ENCODE measurements around the gene RRP1. TPM values are rescaled to one million over a fixed set of nuclear protein-coding genes. Genes with fewer than 3 reads are reported as not detected.
"Not testable (repeated sequence)": the region's sequence is repeated elsewhere in the genome, so short reads cannot be mapped to it uniquely, and the experiment has no call there.

Gene RRP1
- total RNA-seq, 2 donors from 2014 or later = 13.0 to 18.5 TPM

DNA sequence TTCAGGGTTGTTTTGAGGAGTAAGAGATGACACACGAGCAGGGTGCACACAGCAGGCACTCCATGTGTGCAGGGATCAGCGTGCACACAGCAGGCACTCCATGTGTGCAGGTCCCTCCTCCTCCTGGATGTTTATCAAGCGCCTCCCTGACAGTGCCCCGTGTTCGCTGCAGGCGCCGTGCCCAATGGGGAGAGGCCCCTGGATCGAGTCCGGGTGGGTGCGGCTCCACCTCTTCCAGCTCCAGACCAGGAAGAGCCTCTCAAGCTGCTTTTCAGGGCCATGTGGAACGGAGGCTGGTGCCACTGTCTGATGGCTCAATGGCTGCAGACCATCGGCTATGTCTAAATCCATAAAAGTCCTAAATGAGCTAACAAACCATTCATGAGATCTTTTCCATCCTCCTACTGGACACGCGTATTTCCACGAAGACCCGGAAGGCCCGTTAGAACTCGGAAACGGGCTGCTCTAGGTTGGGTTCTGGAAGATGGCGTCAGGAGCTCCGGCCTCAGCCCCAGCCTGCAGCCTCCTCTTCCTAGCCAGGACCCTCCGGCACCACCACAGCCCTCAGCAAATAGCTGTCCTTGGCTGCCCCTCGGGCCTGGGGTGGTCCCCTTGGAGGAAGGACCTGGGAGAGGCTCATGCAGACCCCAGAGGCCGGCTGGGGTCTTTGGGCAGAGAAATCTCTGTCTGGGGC is 36.0 kb downstream of the RRP1 start:
- DNase-seq = no peak
- intact Hi-C loops (cut with DNase I, micrococcal nuclease) = no loop called here
- ATAC-seq = peak; percentile 85

DNA sequence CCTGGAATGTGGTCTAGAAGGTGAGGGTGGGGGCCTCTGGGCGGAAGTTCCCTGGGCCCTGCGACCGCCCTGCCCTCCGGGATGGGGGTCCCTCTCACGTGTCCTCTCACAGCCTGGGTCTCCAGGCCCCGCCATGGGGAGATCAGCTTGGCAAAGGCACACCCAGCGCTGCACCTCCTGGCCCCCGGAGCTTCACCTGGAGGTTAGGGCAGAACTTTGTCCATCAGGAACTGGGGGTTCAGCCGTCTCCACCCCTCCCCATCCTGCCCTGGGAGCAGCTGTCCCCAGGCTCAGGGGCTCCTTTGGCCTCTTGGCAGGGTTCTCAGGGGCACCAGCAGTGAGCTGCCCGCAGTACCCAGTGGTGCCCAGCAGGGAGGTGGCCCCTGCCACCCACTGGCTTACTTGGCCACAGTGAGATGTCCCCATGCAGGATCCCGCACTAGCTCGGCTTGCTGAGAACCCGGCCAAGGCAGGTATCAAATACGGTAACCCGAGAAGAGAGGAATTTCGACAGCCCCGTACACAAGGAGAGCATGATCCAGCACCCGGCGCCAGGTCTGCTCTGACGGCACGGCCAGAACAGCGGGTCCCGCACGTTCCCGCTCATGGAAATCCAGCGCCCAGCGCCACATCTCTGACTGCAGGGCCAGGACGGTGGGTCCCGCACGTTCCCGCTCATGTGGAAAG is 36.7 kb downstream of the RRP1 start:
- DNase-seq (no peak), ATAC-seq (peak; percentile 35)
- intact Hi-C loops (cut with DNase I, micrococcal nuclease) = no loop called here

DNA sequence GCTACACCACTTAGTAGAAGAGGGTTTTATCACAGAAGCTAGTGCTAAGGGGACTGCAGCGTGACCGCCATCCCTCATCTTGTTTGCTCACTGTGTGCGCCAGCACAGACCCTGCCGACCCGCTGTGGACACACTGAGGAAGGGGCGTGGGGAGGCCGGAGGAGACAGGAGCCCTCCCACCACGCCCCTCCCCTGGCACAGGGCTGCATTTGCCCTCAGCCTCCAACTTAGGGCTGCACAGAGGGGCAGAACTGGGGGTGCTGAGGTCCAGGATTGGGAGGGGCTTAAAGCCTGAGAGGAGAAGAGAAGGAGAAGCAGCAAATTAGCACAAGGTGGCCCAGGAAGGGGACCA is 37.2 kb downstream of the RRP1 start:
- no peak for DNase-seq
- intact Hi-C loops (cut with DNase I, micrococcal nuclease) = no loop called here
- no peak for ATAC-seq

DNA sequence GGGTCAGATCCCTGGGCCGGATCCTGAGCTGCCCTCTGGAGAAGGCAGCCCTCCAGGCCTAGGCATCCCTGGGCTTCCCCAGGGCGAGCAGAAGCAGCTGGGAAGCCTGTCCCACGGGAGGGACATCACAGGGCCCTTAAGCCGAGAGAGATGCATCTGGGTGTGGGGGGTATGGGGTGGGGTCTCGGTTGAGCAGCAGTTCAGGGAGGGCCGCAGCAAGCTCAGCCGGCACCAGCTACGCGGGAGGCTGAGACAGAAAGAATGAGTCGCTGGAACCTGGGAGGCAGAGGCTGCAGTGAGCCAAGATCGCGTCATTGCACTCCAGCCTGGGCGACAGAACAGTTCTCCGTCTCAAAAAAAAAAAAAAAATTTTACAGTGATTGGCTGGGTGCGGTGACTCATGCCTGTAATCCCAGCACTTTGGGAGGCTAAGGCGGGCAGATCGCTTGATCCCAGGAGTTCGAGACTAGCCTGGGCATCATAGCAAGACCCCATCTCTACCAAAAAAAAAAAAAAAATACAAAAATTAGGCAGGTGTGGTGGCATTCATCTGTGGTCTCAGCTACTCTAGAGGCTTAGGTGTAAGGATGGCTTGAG is 37.7 kb downstream of the RRP1 start:
- intact Hi-C loops (cut with DNase I, micrococcal nuclease) = no loop called here
- no peak for DNase-seq
- peak; percentile 12 for ATAC-seq

DNA sequence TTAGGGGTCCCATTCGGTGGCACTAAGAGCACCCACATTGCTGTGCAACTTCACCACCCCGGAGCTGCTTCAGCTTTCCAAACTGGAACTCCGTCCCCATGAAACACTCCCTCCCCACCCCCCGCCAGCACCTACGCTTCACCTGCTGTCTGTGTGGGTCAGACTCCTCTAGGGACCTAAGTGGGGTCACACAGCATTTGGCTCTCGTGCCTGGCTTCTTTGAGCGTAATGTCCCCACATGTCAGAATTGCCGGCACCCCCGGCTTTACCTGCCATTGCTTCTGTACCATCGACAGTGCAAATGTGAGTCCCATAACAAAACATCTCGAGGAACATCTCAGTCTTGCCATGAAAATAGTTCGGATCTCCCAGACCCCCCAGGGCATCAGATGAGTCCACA is 39.8 kb downstream of the RRP1 start:
- no peak for DNase-seq
- ATAC-seq = no peak
- intact Hi-C loops (cut with DNase I, micrococcal nuclease) = no loop called here

DNA sequence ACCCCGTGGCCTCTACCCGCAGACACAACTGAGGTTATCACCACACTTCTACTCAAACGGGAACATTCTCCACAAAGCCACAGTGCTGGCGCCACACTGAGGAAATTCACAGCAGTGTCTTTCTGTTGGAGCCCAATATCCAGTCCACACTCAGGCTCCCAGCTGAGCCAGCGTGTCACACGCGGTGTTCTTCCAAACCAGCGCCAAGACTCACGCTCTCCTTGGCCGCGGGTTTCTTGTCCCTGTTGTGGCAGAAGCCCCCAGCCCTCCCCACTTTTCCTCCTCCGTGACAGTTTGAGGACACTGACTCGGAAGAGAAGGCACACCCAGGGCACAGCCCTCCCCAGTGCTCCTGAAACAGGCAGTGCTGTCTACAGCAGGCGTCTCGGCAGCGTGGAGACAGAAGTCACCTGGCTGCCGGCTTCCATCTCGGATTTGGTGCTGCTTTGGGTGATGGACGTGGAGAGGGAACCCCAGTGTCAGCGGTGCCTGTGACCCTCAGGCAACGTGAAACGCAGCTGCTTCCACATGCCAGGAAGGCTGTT is 40.3 kb downstream of the RRP1 start:
- intact Hi-C loops (cut with DNase I, micrococcal nuclease) = no loop called here
- DNase-seq (no peak), ATAC-seq (peak; percentile 47)

DNA sequence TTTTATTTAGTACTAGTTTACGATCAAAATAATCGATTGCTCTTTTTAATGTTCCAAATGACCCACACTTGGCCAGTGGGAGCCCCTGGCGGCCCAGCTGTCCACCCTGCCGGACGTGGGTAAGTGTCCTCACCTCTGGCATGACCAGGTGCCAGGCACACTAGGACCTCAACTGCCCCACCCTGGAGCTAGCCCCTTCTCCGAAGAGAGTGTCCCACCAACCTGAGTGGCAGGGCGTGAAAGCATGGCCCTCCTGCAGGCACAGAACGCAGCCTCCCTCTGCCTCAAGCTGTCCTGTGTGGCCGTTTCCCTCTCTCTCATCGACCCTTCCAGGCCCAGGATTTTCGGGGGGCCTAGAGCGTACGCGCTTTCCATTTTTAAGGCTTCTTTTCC is 42.8 kb downstream of the RRP1 start:
- intact Hi-C loops (cut with DNase I, micrococcal nuclease) = no loop called here
- ATAC-seq = no peak

DNA sequence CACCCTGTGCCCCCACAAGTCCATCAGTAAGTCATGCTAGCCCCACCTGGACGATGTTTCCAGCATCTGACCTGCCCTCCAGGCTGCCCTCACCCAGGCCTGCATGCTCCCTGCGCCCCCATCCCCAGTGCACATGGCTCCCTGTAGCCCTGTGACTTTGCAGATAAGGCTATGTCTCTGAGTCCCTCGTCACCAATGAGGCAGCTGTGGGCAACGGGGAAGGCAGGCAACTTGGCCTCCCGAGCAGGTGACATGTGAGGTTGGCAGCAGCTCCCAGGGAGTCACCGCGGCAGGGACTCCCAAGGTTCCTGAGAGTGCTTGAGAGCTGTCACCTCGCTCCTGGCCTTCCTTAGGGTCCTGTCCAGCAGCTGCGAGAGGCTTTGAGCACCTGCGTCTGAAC is 43.3 kb downstream of the RRP1 start:
- ATAC-seq = no peak
- intact Hi-C loops (cut with DNase I, micrococcal nuclease) = no loop called here
- DNase-seq = no peak

More for the DNA sequence above, 42.8 kb downstream of the RRP1 start:
- no peak for DNase-seq

DNA sequence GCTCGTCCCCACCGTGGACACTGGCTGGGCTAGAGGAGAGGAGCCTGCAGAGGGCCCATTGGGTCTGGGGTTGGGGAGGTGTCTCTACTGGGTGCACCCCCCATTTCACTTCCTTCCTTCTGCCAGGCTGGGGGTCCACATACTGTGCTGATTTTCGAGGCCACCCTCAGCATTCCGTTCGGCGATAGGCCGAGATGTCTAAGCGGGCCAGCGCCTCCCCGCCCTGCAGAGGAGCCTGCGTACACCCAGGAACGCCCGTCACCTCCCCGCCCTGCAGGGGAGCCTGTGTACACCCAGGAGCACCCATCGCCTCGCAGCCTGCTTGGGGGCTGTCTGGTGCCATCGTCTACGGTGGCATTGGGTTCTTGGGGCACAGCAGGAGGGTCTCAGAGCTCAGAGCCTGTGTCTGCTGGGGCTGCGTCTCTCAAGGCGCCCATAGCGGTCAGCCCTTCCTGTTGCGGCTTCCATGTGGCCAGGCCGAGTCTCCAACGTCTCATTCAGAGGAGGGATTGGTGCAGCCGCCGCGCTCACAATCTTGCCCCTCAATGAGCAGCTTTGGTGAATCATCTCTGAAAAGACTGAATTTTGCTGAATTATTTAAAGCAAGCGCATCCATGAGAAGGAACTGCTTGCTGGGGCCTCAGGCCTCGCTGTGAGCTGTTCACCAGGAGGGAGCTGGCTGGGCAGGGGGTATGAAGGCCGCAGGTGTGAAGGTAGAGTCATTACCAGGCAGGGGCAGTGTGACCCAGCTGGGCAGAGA is 44.9 kb downstream of the RRP1 start:
- intact Hi-C loops (cut with DNase I, micrococcal nuclease) = no loop called here
- DNase-seq = no peak
- ATAC-seq = no peak

DNA sequence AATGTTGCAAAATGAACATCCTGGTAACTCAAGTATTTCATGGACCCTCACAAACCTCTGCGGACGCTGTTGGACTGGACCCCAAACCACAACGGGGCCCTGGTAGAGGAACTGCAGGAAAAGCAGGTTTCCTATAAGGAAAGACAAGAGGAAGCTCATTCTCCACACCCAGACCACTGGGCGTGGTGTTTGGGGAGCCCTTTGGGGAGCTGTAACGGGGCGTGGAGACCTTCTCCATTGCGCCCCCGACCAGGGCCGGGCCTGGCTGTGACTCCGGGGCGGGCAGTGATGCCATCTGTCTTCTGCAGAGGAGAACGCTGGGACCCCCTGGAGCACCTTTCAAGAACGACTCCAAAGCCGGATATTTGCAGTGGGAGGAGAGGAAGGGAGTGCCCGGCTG is 45.7 kb downstream of the RRP1 start:
- no peak for DNase-seq

DNA sequence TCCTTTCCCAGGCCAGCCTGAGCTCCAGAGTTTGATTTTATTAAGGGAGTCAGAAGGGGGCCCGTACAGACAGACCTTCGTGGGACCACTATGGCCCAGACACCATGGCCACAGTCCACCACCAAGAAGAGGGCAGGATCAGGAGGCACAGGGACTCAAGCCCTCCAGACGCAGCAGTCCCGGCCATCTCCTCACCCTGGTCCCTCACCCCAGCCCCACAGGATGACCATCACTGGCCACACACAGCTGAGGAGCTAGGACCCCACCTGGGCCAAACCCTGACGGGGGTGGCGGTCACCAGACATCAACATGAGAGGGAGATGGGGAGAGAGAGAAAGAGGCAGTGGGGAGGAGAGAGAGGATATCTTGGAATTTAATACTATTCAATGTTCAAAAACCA is 46.5 kb downstream of the RRP1 start:
- intact Hi-C loops (cut with DNase I, micrococcal nuclease) = no loop called here
- DNase-seq (no peak), ATAC-seq (no peak)

More for the DNA sequence above, 45.7 kb downstream of the RRP1 start:
- intact Hi-C loops (cut with DNase I, micrococcal nuclease) = no loop called here
- no peak for ATAC-seq

DNA sequence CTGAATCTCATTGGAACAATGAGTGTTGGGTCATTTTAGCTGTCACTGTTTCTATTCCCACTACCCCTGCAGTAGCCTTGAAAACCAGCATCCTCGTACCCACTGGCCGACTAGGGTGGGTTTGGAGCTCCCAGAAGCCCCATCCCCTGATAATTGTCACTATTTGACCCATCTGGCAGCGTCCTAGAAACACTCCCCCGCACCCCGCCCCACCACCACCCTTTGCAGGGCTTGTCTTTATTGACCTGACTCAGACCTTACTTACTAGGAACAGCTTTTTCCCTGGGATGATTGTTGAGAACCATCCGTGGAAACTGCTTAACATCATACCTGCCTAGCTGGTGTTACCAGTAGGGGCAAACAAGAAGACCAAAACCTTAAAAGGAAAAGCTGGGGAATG is 47.2 kb downstream of the RRP1 start:
- no peak for ATAC-seq
- intact Hi-C loops (cut with DNase I, micrococcal nuclease) = no loop called here

DNA sequence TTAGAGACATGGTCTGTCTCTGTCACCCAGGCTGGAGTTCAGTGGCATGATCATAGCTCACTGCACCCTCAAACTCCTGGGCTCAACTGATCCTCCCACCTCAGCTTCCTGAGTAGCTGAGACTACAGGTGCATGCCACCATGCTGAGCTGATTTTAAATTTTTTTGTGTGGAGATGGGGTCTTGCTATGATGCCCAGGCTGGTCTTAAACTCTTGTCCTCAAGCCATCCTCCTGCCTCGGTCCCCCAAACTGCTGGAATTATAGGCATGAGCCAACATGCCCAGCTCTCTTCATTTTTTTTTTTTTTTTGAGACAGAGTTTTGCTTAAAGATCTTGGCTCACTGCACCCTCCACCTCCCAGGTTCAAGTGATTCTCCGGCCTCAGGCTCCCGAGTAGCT is 50.9 kb downstream of the RRP1 start:
- ATAC-seq = no peak
- no peak for DNase-seq
- intact Hi-C loops (cut with DNase I, micrococcal nuclease) = no loop called here

More for the DNA sequence above, 47.2 kb downstream of the RRP1 start:
- no peak for DNase-seq

DNA sequence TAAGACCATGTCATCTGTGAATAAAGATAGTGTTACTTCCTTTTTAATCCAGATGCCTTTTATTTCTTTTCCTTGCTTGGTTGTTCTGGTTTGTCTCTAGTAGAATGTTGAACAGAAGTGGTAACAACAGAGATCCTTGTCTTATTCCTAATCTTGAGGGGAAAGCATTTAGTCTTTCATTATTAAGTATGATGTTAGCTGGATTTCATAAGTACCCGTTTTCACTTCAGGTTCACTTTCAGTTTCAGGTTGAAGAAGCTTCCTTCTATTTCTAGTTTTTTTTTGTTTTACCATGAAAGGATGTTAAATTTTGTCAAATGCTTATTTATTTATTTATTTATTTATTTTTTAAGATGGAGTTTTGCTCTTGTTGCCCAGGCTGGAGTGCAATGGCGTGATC is 53.4 kb downstream of the RRP1 start:
- DNase-seq (no peak), ATAC-seq (no peak)
- intact Hi-C loops (cut with DNase I, micrococcal nuclease) = no loop called here

DNA sequence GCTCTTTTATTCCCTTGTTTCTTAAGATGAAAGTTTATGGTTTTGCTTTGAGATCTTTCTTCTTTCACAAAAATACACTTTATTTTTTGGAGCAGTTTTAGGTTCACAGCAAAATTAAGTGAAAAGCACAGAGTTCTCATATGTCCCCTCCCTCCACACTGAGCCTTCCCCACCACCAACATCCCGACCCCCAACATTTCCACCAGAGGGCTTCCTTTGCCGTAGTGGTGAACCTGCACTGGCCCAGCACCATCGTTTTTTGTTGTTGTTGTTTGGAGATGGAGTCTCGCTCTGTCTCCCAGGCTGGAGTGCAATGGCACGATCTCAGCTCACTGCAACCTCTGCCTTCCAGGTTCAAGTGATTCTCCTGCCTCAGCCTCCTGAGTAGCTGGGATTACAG is 55.5 kb downstream of the RRP1 start:
- ATAC-seq; intact Hi-C loops (cut with DNase I, micrococcal nuclease); DNase-seq: not testable (repeated sequence)

DNA sequence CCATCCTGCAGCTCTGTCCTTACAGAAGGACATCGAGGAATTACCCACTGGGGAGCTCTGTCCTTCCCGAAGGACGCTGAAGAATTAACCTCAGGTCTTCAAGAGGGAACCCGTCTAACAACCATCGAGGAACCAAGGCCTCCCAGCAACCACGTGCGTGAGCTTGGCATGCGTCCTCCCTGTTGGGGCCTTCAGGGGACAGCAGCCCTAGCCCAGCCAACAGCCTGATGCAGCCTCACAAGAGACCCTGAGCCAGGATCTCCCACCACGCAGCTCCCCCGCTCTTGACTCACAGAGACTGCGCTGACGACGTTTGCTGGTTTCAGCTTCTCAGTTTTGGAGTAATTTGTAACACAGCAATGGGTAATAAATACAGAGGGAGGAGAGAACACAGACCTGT is 56.0 kb downstream of the RRP1 start:
- intact Hi-C loops (cut with DNase I, micrococcal nuclease) = no loop called here
- DNase-seq (no peak), ATAC-seq (no peak)

DNA sequence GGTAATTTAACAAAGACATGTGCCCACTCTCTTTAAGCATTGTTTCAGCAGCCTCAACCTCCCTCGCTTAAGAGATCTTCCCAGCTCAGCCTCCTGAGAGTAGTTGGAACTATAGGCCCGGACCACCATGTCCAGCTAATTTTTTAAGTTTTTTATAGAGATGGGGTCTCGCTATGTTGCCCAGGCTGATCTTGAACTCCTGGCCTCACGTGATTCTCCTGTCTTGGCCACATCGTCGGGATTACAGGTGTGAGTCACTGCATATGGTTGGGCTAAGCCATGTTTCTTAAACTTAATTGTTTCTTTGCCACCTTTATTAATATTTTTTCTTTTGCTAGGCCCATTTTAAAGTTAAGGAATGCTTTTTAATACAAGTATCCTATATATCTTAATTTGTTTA is 57.1 kb downstream of the RRP1 start:
- intact Hi-C loops (cut with DNase I, micrococcal nuclease) = no loop called here
- no peak for ATAC-seq
- DNase-seq = no peak

DNA sequence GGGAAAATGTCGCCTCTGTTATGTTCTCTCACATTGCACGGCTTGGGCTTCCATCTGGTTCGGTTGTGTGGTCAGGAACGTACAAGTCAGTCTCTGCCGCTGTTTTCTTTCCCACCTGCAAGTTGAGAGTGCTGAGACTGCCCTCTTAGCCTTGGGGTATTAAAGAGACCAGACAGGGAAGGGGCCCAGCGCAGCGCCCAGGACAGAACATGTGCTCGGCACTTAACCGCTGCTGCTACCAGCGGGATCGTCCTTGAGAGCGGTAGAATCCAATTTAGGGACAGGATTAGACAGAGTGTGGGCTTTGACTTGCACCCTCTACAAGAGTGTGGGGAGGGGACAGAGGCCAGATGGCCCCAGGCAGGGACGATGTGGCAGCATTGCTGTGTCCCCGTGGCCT is 57.9 kb downstream of the RRP1 start:
- DNase-seq = no peak
- intact Hi-C loops (cut with DNase I, micrococcal nuclease) = no loop called here
- ATAC-seq = no peak

DNA sequence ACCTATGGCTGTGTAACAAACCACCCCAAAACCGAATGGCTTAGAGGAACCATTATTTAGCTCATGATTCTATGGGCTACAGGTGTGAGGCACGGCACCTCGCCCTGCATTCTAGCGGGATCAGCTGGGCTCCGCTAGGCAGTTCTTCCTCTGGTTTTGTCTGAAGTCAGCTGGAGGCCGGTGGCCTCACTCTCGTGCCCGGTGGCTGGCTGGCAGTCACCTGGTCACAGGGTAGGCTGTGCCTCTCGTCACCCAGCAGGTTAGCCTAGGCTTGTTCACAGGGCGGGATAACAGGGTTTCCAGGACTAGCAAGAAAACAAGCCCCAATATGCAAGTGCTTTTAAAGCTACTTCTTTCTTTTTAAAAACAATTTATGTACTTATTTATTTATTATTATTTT is 59.4 kb downstream of the RRP1 start:
- DNase-seq (no peak), ATAC-seq (no peak)
- intact Hi-C loops (cut with DNase I, micrococcal nuclease) = no loop called here
